GM12878 (cell line): Measurements from ENCODE around the gene NEAT1. TPM values are rescaled to one million over a fixed set of nuclear protein-coding genes. Genes with fewer than 3 reads are reported as not detected.

ENCODE experiments used
- ATF7 ChIP-seq: fragments of 450-650 bp; IDR thresholded peaks from 2 replicates; pipeline ENCODE4 v1.6.1; 2016; ENCODE audit warnings: low read depth, mild to moderate bottlenecking
- CBX5 ChIP-seq: sonication (generic); IDR thresholded peaks from 2 replicates; pipeline ENCODE4 v1.6.1; 2016; ENCODE audit warnings: low read depth, moderate library complexity, mild to moderate bottlenecking, inconsistent platforms
- CREM ChIP-seq: IDR thresholded peaks from 2 replicates; pipeline ENCODE4 v1.6.1; 2014; ENCODE audit warnings: antibody characterized with exemption, low read depth
- EGR1 ChIP-seq, 2 experiments: IDR thresholded peaks; 1 replicate in 1 of 2; 2 replicates in 1 of 2; pipeline ENCODE4 v1.6.1; 2011 to 2012; ENCODE audit warnings: low read depth in 2 of 2, low read length in 2 of 2, borderline replicate concordance in 1 of 2, mild to moderate bottlenecking in 1 of 2, moderate library complexity in 1 of 2
- EZH2 ChIP-seq: IDR thresholded peaks from 2 replicates; pipeline ENCODE4 v1.6.1; 2012; ENCODE audit warnings: low read depth, mild to moderate bottlenecking, control low read depth, inconsistent platforms, low read length, borderline replicate concordance; ENCODE audit not compliant: control insufficient read depth
- HDAC6 ChIP-seq: fragments of 200-600 bp; sonication (generic); IDR thresholded peaks from one replicate; pipeline ENCODE4 v1.8.0; 2017; ENCODE audit warnings: antibody characterized with exemption; ENCODE audit not compliant: unreplicated experiment
- HSF1 ChIP-seq: fragments of 150-350 bp; IDR thresholded peaks from 2 replicates; pipeline ENCODE4 v1.6.1; 2014; ENCODE audit warnings: mild to moderate bottlenecking, low read depth, low read length
- IRF4 ChIP-seq: IDR thresholded peaks from 2 replicates; pipeline ENCODE4 v1.6.1; 2011; ENCODE audit warnings: low read depth, low read length
- NFYB ChIP-seq: IDR thresholded peaks from 2 replicates; pipeline ENCODE4 v1.6.1; 2011; ENCODE audit warnings: low read depth, mild to moderate bottlenecking, low read length, improper control_type of control experiment, moderate library complexity; ENCODE audit not compliant: insufficient read depth
- NKRF ChIP-seq: fragments of 450-650 bp; conservative IDR thresholded peaks from 2 replicates; pipeline ENCODE4 v1.6.1; 2017; ENCODE audit warnings: mild to moderate bottlenecking, moderate library complexity
- NR2C2 ChIP-seq: IDR thresholded peaks from 2 replicates; pipeline ENCODE4 v1.6.1; 2011; ENCODE audit warnings: borderline replicate concordance, low read depth; ENCODE audit not compliant: control insufficient read depth, insufficient read length
- RELA ChIP-seq: fragments of 450-650 bp; IDR thresholded peaks from 2 replicates; pipeline ENCODE4 v1.8.0; 2014; ENCODE audit warnings: borderline replicate concordance; ENCODE audit not compliant: partially characterized antibody
- SIN3A ChIP-seq: IDR thresholded peaks from 2 replicates; pipeline ENCODE4 v1.6.1; 2012; ENCODE audit warnings: low read depth, low read length, improper control_type of control experiment
- SMC3 ChIP-seq: IDR thresholded peaks from 2 replicates; pipeline ENCODE4 v1.6.1; 2011; ENCODE audit warnings: low read length, improper control_type of control experiment, borderline replicate concordance
- SREBF2 ChIP-seq: IDR thresholded peaks from 2 replicates; pipeline ENCODE4 v1.6.1; 2012; ENCODE audit warnings: mild to moderate bottlenecking, low read length
- SUZ12 ChIP-seq: fragments of 200-600 bp; sonication (generic); IDR thresholded peaks from one replicate; pipeline ENCODE4 v1.6.1; 2018; ENCODE audit warnings: antibody characterized with exemption, mild to moderate bottlenecking; ENCODE audit not compliant: unreplicated experiment
- ZBTB11 ChIP-seq: fragments of 450-650 bp; formaldehyde crosslinking; IDR thresholded peaks from 2 replicates; pipeline ENCODE4 v1.5.0; 2022; ENCODE audit warnings: mild to moderate bottlenecking, missing genetic modification characterization
- ZSCAN29 ChIP-seq: fragments of 450-650 bp; IDR thresholded peaks from 2 replicates; pipeline ENCODE4 v1.6.1; 2017; ENCODE audit warnings: mild to moderate bottlenecking, moderate library complexity
- ZZZ3 ChIP-seq: IDR thresholded peaks from 2 replicates; pipeline ENCODE4 v1.6.1; 2011; ENCODE audit warnings: low read depth; ENCODE audit not compliant: control insufficient read depth, insufficient read length
- polyA plus RNA-seq, 11 experiments: library from polyadenylated mRNA; depleted of rRNA in 4 of 11; unstranded in 6 of 11; stranded (reverse) in 5 of 11; fragments of >200 nt; fragmentation: Nextera tagmentation in 4 of 11; fragmentation: Illumina TruSeq in 1 of 11; extraction: Ambion mirVana in 4 of 11; extraction: Trizol in 1 of 11; gene quantifications; 1 replicate in 1 of 11; 2 replicates in 10 of 11; pipeline versions ENCODE4 v1.2.1 to v1.2.3, GENCODE V29; 2011 to 2016; ENCODE audit warnings: inconsistent platforms in 2 of 11, missing spikeins in 2 of 11, low read depth in 1 of 11
- total RNA-seq, 4 experiments: library from RNA; depleted of rRNA in 3 of 4; stranded (reverse); fragments of >200 nt in 3 of 4; fragmentation: Illumina TruSeq in 1 of 4; extraction: Trizol in 1 of 4; gene quantifications; 2 replicates each; pipeline versions ENCODE4 v1.2.1 to v1.2.3, GENCODE V29; 2013 to 2021
- TF ChIP-seq, protein P1 (sequence below): fragments of 450-650 bp; IDR thresholded peaks from 2 replicates; pipeline ENCODE4 v1.6.1; 2018; ENCODE audit warnings: borderline replicate concordance, mild to moderate bottlenecking; ENCODE audit not compliant: partially characterized antibody

The NEAT1 gene
- total and polyA plus RNA-seq, 10 of the 15 experiments (the other 5 are each of a cell fraction or from before 2014, with no cell fraction given), result 13.6 to 328 (median 69.4) TPM

DNA sequence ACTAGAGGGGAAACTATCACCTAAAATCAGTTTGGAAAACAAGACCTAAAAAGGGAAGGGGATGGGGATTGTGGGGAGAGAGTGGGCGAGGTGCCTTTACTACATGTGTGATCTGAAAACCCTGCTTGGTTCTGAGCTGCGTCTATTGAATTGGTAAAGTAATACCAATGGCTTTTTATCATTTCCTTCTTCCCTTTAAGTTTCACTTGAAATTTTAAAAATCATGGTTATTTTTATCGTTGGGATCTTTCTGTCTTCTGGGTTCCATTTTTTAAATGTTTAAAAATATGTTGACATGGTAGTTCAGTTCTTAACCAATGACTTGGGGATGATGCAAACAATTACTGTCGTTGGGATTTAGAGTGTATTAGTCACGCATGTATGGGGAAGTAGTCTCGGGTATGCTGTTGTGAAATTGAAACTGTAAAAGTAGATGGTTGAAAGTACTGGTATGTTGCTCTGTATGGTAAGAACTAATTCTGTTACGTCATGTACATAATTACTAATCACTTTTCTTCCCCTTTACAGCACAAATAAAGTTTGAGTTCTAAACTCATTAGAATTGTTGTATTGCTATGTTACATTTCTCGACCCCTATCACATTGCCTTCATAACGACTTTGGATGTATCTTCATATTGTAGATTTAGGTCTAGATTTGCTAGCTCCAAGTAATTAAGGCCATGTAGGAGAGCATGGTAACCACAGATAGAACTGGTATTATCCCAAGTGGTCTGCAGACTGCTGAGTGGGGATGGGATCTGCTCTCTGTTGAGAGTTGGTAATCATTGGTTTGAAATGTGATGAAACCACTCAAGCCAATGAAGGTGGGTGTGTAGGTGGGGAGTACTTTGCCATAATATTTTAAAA lies 3.6 kb downstream of the NEAT1 start (continued):
- TF ChIP-seq RELA (no peak), NKRF (no peak), SMC3 (no peak), ZZZ3 (no peak), SIN3A (no peak), IRF4 (0 out of 2 replicates have a peak, but pooled peaks have one; percentile 8), EGR1 (IDR thresholded peaks at IDR 0.05; ENCODE audit: borderline replicate concordance in 1 of 2, low read depth in 2 of 2, low read length in 2 of 2) (no peak), ZBTB11 (peak; percentile 50; the same call in 1 of the 2 replicates), ZSCAN29 (0 out of 2 replicates have a peak, but pooled peaks have one; percentile 14), SREBF2 (no peak), EZH2 (no peak), HSF1 (no peak), SUZ12 (no peak), CREM (peak; percentile 78), CBX5 (no peak), NR2C2 (no peak), NFYB (peak; percentile 60; the same call in 1 of the 2 replicates), ATF7 (peak; percentile 99), HDAC6 (no peak)
- TF ChIP-seq, protein P1, sequence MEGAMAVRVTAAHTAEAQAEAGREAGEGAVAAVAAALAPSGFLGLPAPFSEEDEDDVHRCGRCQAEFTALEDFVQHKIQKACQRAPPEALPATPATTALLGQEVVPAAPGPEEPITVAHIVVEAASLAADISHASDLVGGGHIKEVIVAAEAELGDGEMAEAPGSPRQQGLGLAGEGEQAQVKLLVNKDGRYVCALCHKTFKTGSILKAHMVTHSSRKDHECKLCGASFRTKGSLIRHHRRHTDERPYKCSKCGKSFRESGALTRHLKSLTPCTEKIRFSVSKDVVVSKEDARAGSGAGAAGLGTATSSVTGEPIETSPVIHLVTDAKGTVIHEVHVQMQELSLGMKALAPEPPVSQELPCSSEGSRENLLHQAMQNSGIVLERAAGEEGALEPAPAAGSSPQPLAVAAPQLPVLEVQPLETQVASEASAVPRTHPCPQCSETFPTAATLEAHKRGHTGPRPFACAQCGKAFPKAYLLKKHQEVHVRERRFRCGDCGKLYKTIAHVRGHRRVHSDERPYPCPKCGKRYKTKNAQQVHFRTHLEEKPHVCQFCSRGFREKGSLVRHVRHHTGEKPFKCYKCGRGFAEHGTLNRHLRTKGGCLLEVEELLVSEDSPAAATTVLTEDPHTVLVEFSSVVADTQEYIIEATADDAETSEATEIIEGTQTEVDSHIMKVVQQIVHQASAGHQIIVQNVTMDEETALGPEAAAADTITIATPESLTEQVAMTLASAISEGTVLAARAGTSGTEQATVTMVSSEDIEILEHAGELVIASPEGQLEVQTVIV, result no peak
